Measurements from ENCODE around the gene PRXL2A. TPM values are rescaled to one million over a fixed set of nuclear protein-coding genes. Genes with fewer than 3 reads are reported as not detected.
A peak's percentile ranks its signal among the peaks of the same experiment; 100 is the strongest.

The PRXL2A gene
- total RNA-seq, 1 donor from 2014 or later, result 29.9 TPM

DNA sequence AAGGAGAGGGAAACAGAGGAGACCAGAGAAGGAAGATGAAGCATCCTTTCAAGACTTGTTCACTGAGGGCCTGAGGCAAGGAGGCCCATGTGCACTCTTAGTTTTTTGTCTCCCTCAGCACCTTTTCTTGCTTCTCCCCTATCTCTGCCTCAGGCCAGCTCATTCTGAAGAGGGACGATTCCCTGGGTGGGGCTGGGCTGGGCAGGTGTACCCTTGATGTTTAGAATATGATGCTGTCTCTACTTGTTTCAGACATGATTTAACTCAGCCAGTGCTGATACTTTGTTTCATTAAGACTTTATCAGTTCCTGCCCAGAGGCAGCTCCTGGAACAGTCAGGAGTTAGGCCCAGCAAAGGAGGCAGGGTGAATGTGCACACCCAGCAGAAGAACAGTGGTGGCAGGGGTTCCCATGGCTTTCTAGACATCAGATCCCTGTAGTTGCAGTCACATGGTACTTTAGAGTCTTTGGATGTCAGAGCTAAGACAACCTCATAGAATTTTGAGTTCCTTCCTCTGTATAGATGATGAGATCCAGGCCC, 3.4 kb downstream of the PRXL2A start:
- peaks cover 26% of the 10 kb centered on the region for H3K4me1 ChIP-seq (ENCODE audit: insufficient read depth, low read length)
- H3K4me1 Mint-ChIP-seq (ENCODE audit: low read depth, unreplicated experiment), result peaks cover 25% of the 10 kb centered on the region
- H2AFZ ChIP-seq (ENCODE audit: low read depth, low read length), result no peak overlapping the region
- H3K9me3 ChIP-seq (ENCODE audit: insufficient read depth, low read depth, low read length), result no peaks in the 10 kb centered on the region
- DNase-seq (ENCODE audit: low read depth), result no peak
- peaks cover 5% of the 10 kb centered on the region for H3K36me3 Mint-ChIP-seq (ENCODE audit: low read depth, unreplicated experiment)
- H3K4me3 Mint-ChIP-seq (ENCODE audit: unreplicated experiment), result no peak overlapping the region
- peaks cover 5% of the 10 kb centered on the region for H3K27me3 Mint-ChIP-seq (ENCODE audit: low read depth, unreplicated experiment)
- no peaks in the 10 kb centered on the region for H3K27me3 ChIP-seq (ENCODE audit: insufficient read depth, low read length)
- H3K9me3 Mint-ChIP-seq (ENCODE audit: unreplicated experiment), result no peaks in the 10 kb centered on the region
- no peaks in the 10 kb centered on the region for H4K20me1 ChIP-seq (ENCODE audit: insufficient read depth, low read length)
- no peak overlapping the region for H3K9ac ChIP-seq (ENCODE audit: low read length)
- no peaks in the 10 kb centered on the region for H3K79me2 ChIP-seq (ENCODE audit: insufficient read depth, low read length)
- H3K4me3 ChIP-seq (ENCODE audit: insufficient read depth, low read depth, low read length), result no peak overlapping the region
- no peak overlapping the region for H3K27ac Mint-ChIP-seq (ENCODE audit: unreplicated experiment)
- FAIRE-seq, result no peak
- no peak overlapping the region for H3K27ac ChIP-seq (ENCODE audit: low read depth, low read length)
- H3K36me3 ChIP-seq (ENCODE audit: insufficient read depth, low read length), result no peaks in the 10 kb centered on the region
- TF ChIP-seq CTCF (IDR thresholded peaks at IDR 0.05; ENCODE audit: insufficient read depth, low read depth, low read length), result no peak
- no peak overlapping the region for H3K4me2 ChIP-seq (ENCODE audit: low read length)

DNA sequence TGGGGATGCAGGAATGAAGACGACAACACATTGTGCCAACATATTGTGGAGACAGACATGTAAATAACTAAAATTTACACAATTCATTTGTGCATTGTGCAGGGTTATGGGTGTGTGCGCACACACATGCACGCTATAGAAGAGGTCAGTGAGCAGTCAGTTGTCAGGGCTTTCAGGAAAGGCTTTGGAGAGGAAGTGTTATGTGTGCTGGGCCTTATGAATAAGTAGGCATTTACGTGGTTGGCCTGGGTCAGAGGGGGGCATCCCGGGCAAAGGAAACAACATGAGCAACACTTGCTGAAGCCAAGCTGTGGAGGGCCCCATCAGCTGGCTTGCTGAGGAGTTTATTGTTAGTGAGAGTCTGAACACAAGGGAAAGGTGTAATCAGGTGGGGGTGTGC, 4.1 kb downstream of the PRXL2A start:
- no peak overlapping the region for H3K27ac Mint-ChIP-seq (ENCODE audit: unreplicated experiment)
- Histone ChIP-seq H3K4me3 (ENCODE audit: insufficient read depth, low read depth, low read length) (no peak overlapping the region), H2AFZ (ENCODE audit: low read depth, low read length) (no peak overlapping the region), H3K79me2 (ENCODE audit: insufficient read depth, low read length) (no peaks in the 10 kb centered on the region), H3K4me2 (ENCODE audit: low read length) (no peak overlapping the region), H4K20me1 (ENCODE audit: insufficient read depth, low read length) (no peaks in the 10 kb centered on the region), H3K4me1 (ENCODE audit: insufficient read depth, low read length) (peaks cover 26% of the 10 kb centered on the region), H3K9ac (ENCODE audit: low read length) (no peak overlapping the region), H3K27me3 (ENCODE audit: insufficient read depth, low read length) (no peaks in the 10 kb centered on the region), H3K27ac (ENCODE audit: low read depth, low read length) (no peak overlapping the region), H3K36me3 (ENCODE audit: insufficient read depth, low read length) (no peaks in the 10 kb centered on the region), H3K9me3 (ENCODE audit: insufficient read depth, low read depth, low read length) (no peaks in the 10 kb centered on the region)
- TF ChIP-seq EZH2 (IDR thresholded peaks at IDR 0.05; ENCODE audit: insufficient read depth, low read length) (no peak), CTCF (IDR thresholded peaks at IDR 0.05; ENCODE audit: insufficient read depth, low read depth, low read length) (no peak)
- H3K4me3 Mint-ChIP-seq (ENCODE audit: unreplicated experiment), result peak overlapping the region; percentile 18
- FAIRE-seq (no peak), DNase-seq (ENCODE audit: low read depth) (no peak)
- peaks cover 27% of the 10 kb centered on the region for H3K4me1 Mint-ChIP-seq (ENCODE audit: low read depth, unreplicated experiment)
- peaks cover 5% of the 10 kb centered on the region for H3K27me3 Mint-ChIP-seq (ENCODE audit: low read depth, unreplicated experiment)
- peaks cover 5% of the 10 kb centered on the region for H3K36me3 Mint-ChIP-seq (ENCODE audit: low read depth, unreplicated experiment)
- no peaks in the 10 kb centered on the region for H3K9me3 Mint-ChIP-seq (ENCODE audit: unreplicated experiment)

- peak; percentile 34 for DNase-seq (ENCODE audit: low read depth)
These were observed 5.1 kb downstream of the PRXL2A start for GRCh38 chr10:80413271-80413996.

More at GRCh38 chr10:80413271-80413996, 5.1 kb downstream of the PRXL2A start:
- Mint-ChIP-seq H3K4me3 (ENCODE audit: unreplicated experiment) (no peak overlapping the region), H3K4me1 (ENCODE audit: low read depth, unreplicated experiment) (peaks cover 28% of the 10 kb centered on the region), H3K9me3 (ENCODE audit: unreplicated experiment) (no peaks in the 10 kb centered on the region), H3K36me3 (ENCODE audit: low read depth, unreplicated experiment) (peaks cover 5% of the 10 kb centered on the region), H3K27me3 (ENCODE audit: low read depth, unreplicated experiment) (no peaks in the 10 kb centered on the region), H3K27ac (ENCODE audit: unreplicated experiment) (no peak overlapping the region)
- Histone ChIP-seq H3K4me2 (ENCODE audit: low read length) (peak overlapping the region; percentile 78), H3K27me3 (ENCODE audit: insufficient read depth, low read length) (no peaks in the 10 kb centered on the region), H3K9ac (ENCODE audit: low read length) (no peak overlapping the region), H3K36me3 (ENCODE audit: insufficient read depth, low read length) (no peaks in the 10 kb centered on the region), H2AFZ (ENCODE audit: low read depth, low read length) (peak overlapping the region; percentile 53), H3K79me2 (ENCODE audit: insufficient read depth, low read length) (no peaks in the 10 kb centered on the region), H3K4me1 (ENCODE audit: insufficient read depth, low read length) (peaks cover 24% of the 10 kb centered on the region), H3K9me3 (ENCODE audit: insufficient read depth, low read depth, low read length) (no peaks in the 10 kb centered on the region), H3K4me3 (ENCODE audit: insufficient read depth, low read depth, low read length) (no peak overlapping the region), H4K20me1 (ENCODE audit: insufficient read depth, low read length) (no peaks in the 10 kb centered on the region), H3K27ac (ENCODE audit: low read depth, low read length) (no peak overlapping the region)
- FAIRE-seq, result no peak
- TF ChIP-seq EZH2 (IDR thresholded peaks at IDR 0.05; ENCODE audit: insufficient read depth, low read length), result no peak
- TF ChIP-seq CTCF (IDR thresholded peaks at IDR 0.05; ENCODE audit: insufficient read depth, low read depth, low read length), result no peak
